Measurements from ENCODE around the gene PPARA.

DNA sequence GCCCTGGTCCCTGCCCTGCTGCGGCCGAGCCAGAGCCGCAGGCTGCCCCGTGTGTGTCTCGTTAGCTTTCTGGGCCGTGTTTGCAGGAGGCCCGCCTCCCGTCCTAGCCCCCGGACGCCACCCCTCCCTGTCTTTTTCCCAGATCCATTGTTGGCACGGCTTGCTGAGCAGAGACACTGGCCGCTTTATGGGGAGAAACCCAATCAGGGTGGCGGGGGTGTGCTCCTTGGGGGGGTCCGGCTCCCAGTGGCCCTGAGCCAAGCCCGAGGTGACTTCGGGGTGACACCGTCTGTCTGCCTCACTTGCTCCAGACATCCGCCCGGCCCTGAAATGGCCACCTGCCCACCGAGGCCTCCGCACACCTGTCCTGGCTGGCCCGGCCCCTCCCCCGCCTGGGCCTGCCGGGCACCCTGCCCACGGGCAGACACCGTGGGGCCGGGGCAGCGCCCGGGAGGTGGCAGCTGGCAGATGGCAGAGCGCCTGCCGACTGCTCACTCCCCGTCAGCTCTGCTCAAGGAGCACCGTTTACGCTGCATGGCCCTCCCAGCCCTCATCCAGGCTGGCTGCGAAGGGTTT is 43.1 kb upstream of the PPARA start:
- TF ChIP-seq, protein P1, sequence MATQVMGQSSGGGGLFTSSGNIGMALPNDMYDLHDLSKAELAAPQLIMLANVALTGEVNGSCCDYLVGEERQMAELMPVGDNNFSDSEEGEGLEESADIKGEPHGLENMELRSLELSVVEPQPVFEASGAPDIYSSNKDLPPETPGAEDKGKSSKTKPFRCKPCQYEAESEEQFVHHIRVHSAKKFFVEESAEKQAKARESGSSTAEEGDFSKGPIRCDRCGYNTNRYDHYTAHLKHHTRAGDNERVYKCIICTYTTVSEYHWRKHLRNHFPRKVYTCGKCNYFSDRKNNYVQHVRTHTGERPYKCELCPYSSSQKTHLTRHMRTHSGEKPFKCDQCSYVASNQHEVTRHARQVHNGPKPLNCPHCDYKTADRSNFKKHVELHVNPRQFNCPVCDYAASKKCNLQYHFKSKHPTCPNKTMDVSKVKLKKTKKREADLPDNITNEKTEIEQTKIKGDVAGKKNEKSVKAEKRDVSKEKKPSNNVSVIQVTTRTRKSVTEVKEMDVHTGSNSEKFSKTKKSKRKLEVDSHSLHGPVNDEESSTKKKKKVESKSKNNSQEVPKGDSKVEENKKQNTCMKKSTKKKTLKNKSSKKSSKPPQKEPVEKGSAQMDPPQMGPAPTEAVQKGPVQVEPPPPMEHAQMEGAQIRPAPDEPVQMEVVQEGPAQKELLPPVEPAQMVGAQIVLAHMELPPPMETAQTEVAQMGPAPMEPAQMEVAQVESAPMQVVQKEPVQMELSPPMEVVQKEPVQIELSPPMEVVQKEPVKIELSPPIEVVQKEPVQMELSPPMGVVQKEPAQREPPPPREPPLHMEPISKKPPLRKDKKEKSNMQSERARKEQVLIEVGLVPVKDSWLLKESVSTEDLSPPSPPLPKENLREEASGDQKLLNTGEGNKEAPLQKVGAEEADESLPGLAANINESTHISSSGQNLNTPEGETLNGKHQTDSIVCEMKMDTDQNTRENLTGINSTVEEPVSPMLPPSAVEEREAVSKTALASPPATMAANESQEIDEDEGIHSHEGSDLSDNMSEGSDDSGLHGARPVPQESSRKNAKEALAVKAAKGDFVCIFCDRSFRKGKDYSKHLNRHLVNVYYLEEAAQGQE (IDR thresholded peaks at IDR 0.05; ENCODE audit: insufficient replicate concordance, low read depth): no peak
- TF ChIP-seq, protein P2, sequence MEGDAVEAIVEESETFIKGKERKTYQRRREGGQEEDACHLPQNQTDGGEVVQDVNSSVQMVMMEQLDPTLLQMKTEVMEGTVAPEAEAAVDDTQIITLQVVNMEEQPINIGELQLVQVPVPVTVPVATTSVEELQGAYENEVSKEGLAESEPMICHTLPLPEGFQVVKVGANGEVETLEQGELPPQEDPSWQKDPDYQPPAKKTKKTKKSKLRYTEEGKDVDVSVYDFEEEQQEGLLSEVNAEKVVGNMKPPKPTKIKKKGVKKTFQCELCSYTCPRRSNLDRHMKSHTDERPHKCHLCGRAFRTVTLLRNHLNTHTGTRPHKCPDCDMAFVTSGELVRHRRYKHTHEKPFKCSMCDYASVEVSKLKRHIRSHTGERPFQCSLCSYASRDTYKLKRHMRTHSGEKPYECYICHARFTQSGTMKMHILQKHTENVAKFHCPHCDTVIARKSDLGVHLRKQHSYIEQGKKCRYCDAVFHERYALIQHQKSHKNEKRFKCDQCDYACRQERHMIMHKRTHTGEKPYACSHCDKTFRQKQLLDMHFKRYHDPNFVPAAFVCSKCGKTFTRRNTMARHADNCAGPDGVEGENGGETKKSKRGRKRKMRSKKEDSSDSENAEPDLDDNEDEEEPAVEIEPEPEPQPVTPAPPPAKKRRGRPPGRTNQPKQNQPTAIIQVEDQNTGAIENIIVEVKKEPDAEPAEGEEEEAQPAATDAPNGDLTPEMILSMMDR (IDR thresholded peaks at IDR 0.05; ENCODE audit: insufficient read depth, low read length): no peak
- TF ChIP-seq SPI1 (IDR thresholded peaks at IDR 0.05; ENCODE audit: borderline replicate concordance, low read depth) (no peak), POLR2AphosphoS5 (IDR thresholded peaks at IDR 0.05; ENCODE audit: low read depth) (no peak), GABPA (IDR thresholded peaks at IDR 0.05; ENCODE audit: low read depth) (no peak)
